Measurements from ENCODE around the gene LAMB3. TPM values are rescaled to one million over a fixed set of nuclear protein-coding genes. Genes with fewer than 3 reads are reported as not detected.

Gene LAMB3
- total RNA-seq, 1 experiment from 2014 or later, result 0.28 TPM

DNA sequence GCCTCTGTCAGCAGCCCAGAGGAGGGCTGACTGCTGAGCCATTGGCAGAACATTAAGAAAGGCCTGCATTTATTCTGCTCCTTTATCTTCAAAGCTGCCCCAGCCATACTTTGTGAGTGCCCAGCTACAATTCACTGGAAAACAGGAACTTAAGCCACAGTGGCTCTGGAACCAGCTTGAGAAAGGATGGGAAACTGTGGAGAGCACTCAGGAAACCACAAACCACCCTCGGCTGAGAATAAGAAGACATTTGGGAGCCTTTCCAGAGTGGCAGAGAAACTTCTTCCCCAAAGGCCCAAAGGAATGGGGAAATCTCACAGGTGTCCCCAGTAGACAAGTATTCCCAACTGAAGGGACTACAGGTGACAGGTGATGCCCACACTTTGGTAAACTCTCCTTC, 1.8 kb downstream of the LAMB3 start:
- no peak overlapping the region for H3K4me2 ChIP-seq (ENCODE audit: insufficient read depth, insufficient read length, low read length)
- H3K23me2 ChIP-seq (ENCODE audit: insufficient read length, low read depth, low read length, poor library complexity, severe bottlenecking), result no peaks in the 10 kb centered on the region
- no peaks in the 10 kb centered on the region for H3K27me3 ChIP-seq (ENCODE audit: insufficient read depth, low read length)
- H3K14ac ChIP-seq (ENCODE audit: insufficient read depth, low read length), result no peak overlapping the region
- H2BK120ac ChIP-seq (ENCODE audit: low read depth, low read length, poor library complexity, severe bottlenecking), result no peak overlapping the region
- TF ChIP-seq, protein P1, sequence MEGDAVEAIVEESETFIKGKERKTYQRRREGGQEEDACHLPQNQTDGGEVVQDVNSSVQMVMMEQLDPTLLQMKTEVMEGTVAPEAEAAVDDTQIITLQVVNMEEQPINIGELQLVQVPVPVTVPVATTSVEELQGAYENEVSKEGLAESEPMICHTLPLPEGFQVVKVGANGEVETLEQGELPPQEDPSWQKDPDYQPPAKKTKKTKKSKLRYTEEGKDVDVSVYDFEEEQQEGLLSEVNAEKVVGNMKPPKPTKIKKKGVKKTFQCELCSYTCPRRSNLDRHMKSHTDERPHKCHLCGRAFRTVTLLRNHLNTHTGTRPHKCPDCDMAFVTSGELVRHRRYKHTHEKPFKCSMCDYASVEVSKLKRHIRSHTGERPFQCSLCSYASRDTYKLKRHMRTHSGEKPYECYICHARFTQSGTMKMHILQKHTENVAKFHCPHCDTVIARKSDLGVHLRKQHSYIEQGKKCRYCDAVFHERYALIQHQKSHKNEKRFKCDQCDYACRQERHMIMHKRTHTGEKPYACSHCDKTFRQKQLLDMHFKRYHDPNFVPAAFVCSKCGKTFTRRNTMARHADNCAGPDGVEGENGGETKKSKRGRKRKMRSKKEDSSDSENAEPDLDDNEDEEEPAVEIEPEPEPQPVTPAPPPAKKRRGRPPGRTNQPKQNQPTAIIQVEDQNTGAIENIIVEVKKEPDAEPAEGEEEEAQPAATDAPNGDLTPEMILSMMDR (conservative IDR thresholded peaks at IDR 0.05), result no peak
- H2BK5ac ChIP-seq (ENCODE audit: insufficient read length, low read length), result no peak overlapping the region
- H4K8ac ChIP-seq (replicated peaks; ENCODE audit: insufficient read length, low read depth, low read length), result no peak overlapping the region
- H3K18ac ChIP-seq (ENCODE audit: insufficient read length, low read depth, low read length), result no peak overlapping the region
- no peak overlapping the region for H4K91ac ChIP-seq (ENCODE audit: insufficient read length, low read depth, low read length)
- no peak overlapping the region for H3K23ac ChIP-seq (ENCODE audit: insufficient read length, low read depth, low read length)
- no peaks in the 10 kb centered on the region for H3K9me3 Mint-ChIP-seq
- H3K36me3 Mint-ChIP-seq (ENCODE audit: insufficient read depth in 1 of 3, low read depth in 3 of 3), result no peaks in the 10 kb centered on the region; a peak in 1 of 7 replicates
- no peaks in the 10 kb centered on the region for H3K79me1 ChIP-seq (ENCODE audit: insufficient read depth, low read depth, low read length, poor library complexity, severe bottlenecking)
- no peaks in the 10 kb centered on the region for H3K9me3 ChIP-seq (ENCODE audit: control insufficient read depth, low read depth, low read length)
- peaks cover 8% of the 10 kb centered on the region for H3K27me3 Mint-ChIP-seq (ENCODE audit: low read depth)
- DNase-seq, result no peak
- H3K4me1 ChIP-seq (ENCODE audit: insufficient read depth, low read length), result no peaks in the 10 kb centered on the region
- no peak overlapping the region for H2BK15ac ChIP-seq (ENCODE audit: low read depth, low read length)
- H3K27ac Mint-ChIP-seq, result no peak overlapping the region
- no CpG with 5 or more reads among the region's 1 CpG for WGBS (ENCODE audit: extremely low coverage, insufficient read length, low lambda C conversion rate)
- H2AK5ac ChIP-seq (ENCODE audit: insufficient read length, low read length), result no peak overlapping the region
- H2AFZ ChIP-seq (ENCODE audit: low read length), result no peak overlapping the region
- H2BK12ac ChIP-seq (ENCODE audit: insufficient read length, low read depth, low read length), result no peak overlapping the region
- no peaks in the 10 kb centered on the region for H4K20me1 ChIP-seq (ENCODE audit: control insufficient read depth, insufficient read depth, insufficient read length)
- no peak overlapping the region for H3K27ac ChIP-seq (ENCODE audit: insufficient read length, low read depth, low read length)
- H2BK20ac ChIP-seq (ENCODE audit: low read depth, low read length, poor library complexity, severe bottlenecking), result no peak overlapping the region
- no peak overlapping the region for H3K9ac ChIP-seq (ENCODE audit: extremely low read depth, insufficient read length, low read length)
- no peak overlapping the region for H3K56ac ChIP-seq (ENCODE audit: insufficient read length, low read depth, low read length)
- no peak overlapping the region for H3K4ac ChIP-seq (ENCODE audit: low read depth, low read length)
- H3K4me1 Mint-ChIP-seq, result peaks cover 22 to 34% of the 10 kb centered on the region in 2 experiments
- no peak overlapping the region for H3T11ph ChIP-seq (ENCODE audit: low read length)
- no peak overlapping the region for H3K4me3 Mint-ChIP-seq
- H4K5ac ChIP-seq (ENCODE audit: insufficient read length, low read depth, low read length), result no peak overlapping the region
- H3K79me2 ChIP-seq (ENCODE audit: insufficient read depth, low read length), result no peaks in the 10 kb centered on the region
